A549 (cell line): ENCODE measurements around the gene SALL1.

Experiments used
- BCL3 ChIP-seq: fragments of >200 bp; sonication (Bioruptor Twin); formaldehyde crosslinking; IDR thresholded peaks from 3 replicates; pipeline ENCODE4 v1.6.1; 2016
- CTCF ChIP-seq: fragments of >200 bp; sonication (Bioruptor Twin); formaldehyde crosslinking; IDR thresholded peaks from 3 replicates; pipeline ENCODE4 v1.5.1; 2016
- JUNB ChIP-seq: fragments of >200 bp; sonication (Bioruptor Twin); formaldehyde crosslinking; IDR thresholded peaks from 2 replicates; pipeline ENCODE4 v1.6.1; 2016
- POLR2A ChIP-seq: IDR thresholded peaks from 2 replicates; pipeline ENCODE4 v1.6.1; 2012; ENCODE audit warnings: mild to moderate bottlenecking, low read length
- RFX5 ChIP-seq: fragments of 450-650 bp; IDR thresholded peaks from 2 replicates; pipeline ENCODE4 v1.7.1; 2014; ENCODE audit warnings: antibody characterized with exemption, mild to moderate bottlenecking, moderate library complexity
- SMC3 ChIP-seq: fragments of >200 bp; sonication (Bioruptor Twin); formaldehyde crosslinking; IDR thresholded peaks from 3 replicates; pipeline ENCODE4 v1.6.1; 2018; ENCODE audit warnings: inconsistent platforms
- ZC3H11A ChIP-seq: fragments of 450-650 bp; IDR thresholded peaks from 2 replicates; pipeline ENCODE4 v1.6.1; 2014; ENCODE audit warnings: antibody characterized with exemption, mild to moderate bottlenecking

DNA sequence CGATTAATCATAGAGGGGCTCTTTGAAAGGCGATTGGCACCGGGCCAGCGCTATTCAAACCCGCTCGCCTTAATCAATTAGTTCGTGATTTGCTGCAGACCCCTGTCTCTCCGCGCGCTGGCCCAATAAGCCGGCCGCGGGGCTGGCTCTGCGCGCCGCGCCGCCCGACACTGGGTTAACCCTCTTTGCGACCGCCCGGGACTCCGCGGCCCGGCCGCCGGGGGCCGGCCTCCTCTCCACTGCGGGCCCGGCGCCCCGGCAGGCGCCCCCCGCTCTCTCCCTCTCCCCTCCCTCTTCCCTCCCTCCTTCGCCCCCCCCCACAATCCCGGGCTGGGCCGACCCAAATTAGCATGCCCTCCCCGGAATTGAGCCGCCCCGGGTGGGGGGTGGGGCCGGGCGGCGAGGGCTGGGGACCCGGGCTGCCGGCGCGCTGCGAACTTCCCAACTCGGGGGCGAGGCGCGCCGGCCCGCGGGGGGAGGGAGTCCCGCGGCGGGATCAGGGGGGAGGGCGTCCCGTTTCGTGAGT is 428 bp upstream of the SALL1 start:
- no peak for TF ChIP-seq POLR2A
- TF ChIP-seq CTCF, result no peak
- no peak for TF ChIP-seq BCL3
- no peak for TF ChIP-seq ZC3H11A
- no peak for TF ChIP-seq JUNB
- no peak for TF ChIP-seq RFX5
- TF ChIP-seq SMC3, result no peak
